Large intestine (tissue), 3 donors: ENCODE data around the gene PDZD2. TPM values are rescaled to one million over a fixed set of nuclear protein-coding genes. Genes with fewer than 3 reads are reported as not detected.

Source experiments
- DNase-seq, 2 donors: peaks; one replicate each; pipeline versions ENCODE4 v3.0.0 to v3.0.0-alpha.2; 2013
- H3K27ac ChIP-seq: one replicate; pipeline ENCODE4 v1.5.1; 2013; ENCODE audit warnings: low read length
- H3K27me3 ChIP-seq: 2 replicates; pipeline ENCODE4 v1.6.1; 2013; ENCODE audit warnings: low read length; ENCODE audit not compliant: control insufficient read depth, insufficient read depth
- H3K36me3 ChIP-seq: 2 replicates; pipeline ENCODE4 v1.6.1; 2013; ENCODE audit warnings: low read length; ENCODE audit not compliant: control insufficient read depth, insufficient read depth
- H3K4me1 ChIP-seq: one replicate; pipeline ENCODE4 v1.6.1; 2013; ENCODE audit warnings: low read length; ENCODE audit not compliant: control insufficient read depth, insufficient read depth
- H3K4me3 ChIP-seq: one replicate; pipeline ENCODE4 v1.5.1; 2013; ENCODE audit warnings: low read length
- H3K9me3 ChIP-seq: one replicate; pipeline ENCODE4 v1.6.1; 2013; ENCODE audit warnings: mild to moderate bottlenecking, low read depth, low read length, moderate library complexity; ENCODE audit not compliant: control insufficient read depth
- WGBS: methylation state at CpG from one replicate; pipeline ENCODE4 v1.1.5; 2013; ENCODE audit warnings: low lambda C conversion rate; ENCODE audit not compliant: insufficient coverage; 5-methylcytosine and 5-hydroxymethylcytosine counted together
- polyA plus RNA-seq: library from polyadenylated mRNA; unstranded; fragments of 120-200 nt; gene quantifications from one replicate; pipeline ENCODE4 v1.2.1, GENCODE V29; 2013

PDZD2 gene
- polyA plus RNA-seq, 1 donor = 4.7 TPM

- WGBS = 100% methylated on average over 3 of the region's 3 CpGs
- Histone ChIP-seq H3K27ac (no peak overlapping the region), H3K9me3 (no peaks in the 10 kb centered on the region), H3K4me3 (no peak overlapping the region), H3K4me1 (no peaks in the 10 kb centered on the region), H3K27me3 (no peaks in the 10 kb centered on the region), H3K36me3 (no peaks in the 10 kb centered on the region)
- no peak for DNase-seq
Measured at GRCh38 chr5:32058997-32059396, 420.1 kb downstream of the PDZD2 start.

- no peak overlapping the region for H3K27ac ChIP-seq
- H3K9me3 ChIP-seq = no peaks in the 10 kb centered on the region
- no CpG with 5 or more reads among the region's 4 CpGs for WGBS
- no peak overlapping the region for H3K4me3 ChIP-seq
- no peaks in the 10 kb centered on the region for H3K27me3 ChIP-seq
- H3K36me3 ChIP-seq = no peaks in the 10 kb centered on the region
- H3K4me1 ChIP-seq = no peaks in the 10 kb centered on the region
- no peak for DNase-seq
Measured at GRCh38 chr5:32059761-32060530, 421.0 kb downstream of the PDZD2 start.

- no CpG with 5 or more reads among the region's 2 CpGs for WGBS
- no peaks in the 10 kb centered on the region for H3K4me1 ChIP-seq
- no peak for DNase-seq
- no peak overlapping the region for H3K4me3 ChIP-seq
- H3K27me3 ChIP-seq = no peaks in the 10 kb centered on the region
- no peak overlapping the region for H3K27ac ChIP-seq
- H3K9me3 ChIP-seq = no peaks in the 10 kb centered on the region
- no peaks in the 10 kb centered on the region for H3K36me3 ChIP-seq
Measured at GRCh38 chr5:32061236-32061635, 422.3 kb downstream of the PDZD2 start.

- Histone ChIP-seq H3K27me3 (no peaks in the 10 kb centered on the region), H3K4me1 (no peaks in the 10 kb centered on the region), H3K4me3 (no peak overlapping the region), H3K36me3 (no peaks in the 10 kb centered on the region), H3K9me3 (no peaks in the 10 kb centered on the region), H3K27ac (no peak overlapping the region)
- no peak for DNase-seq
- 60% methylated on average over 1 of the region's 5 CpGs for WGBS
Measured at GRCh38 chr5:32066448-32066847, 427.5 kb downstream of the PDZD2 start.

GRCh38 chr5:32067774-32068470, 429.0 kb downstream of the PDZD2 start:
- no CpG with 5 or more reads among the region's 5 CpGs for WGBS

GRCh38 chr5:32068561-32068960, 429.6 kb downstream of the PDZD2 start:
- 70% methylated on average over 2 of the region's 2 CpGs for WGBS
- no peaks in the 10 kb centered on the region for H3K27me3 ChIP-seq
- H3K9me3 ChIP-seq = no peaks in the 10 kb centered on the region
- H3K4me3 ChIP-seq = no peak overlapping the region
- H3K36me3 ChIP-seq = no peaks in the 10 kb centered on the region
- DNase-seq = no peak
- no peaks in the 10 kb centered on the region for H3K4me1 ChIP-seq
- H3K27ac ChIP-seq = no peak overlapping the region

More at GRCh38 chr5:32067774-32068470, 429.0 kb downstream of the PDZD2 start:
- Histone ChIP-seq H3K4me3 (no peak overlapping the region), H3K4me1 (no peaks in the 10 kb centered on the region), H3K36me3 (no peaks in the 10 kb centered on the region), H3K9me3 (no peaks in the 10 kb centered on the region), H3K27ac (no peak overlapping the region), H3K27me3 (no peaks in the 10 kb centered on the region)
- no peak for DNase-seq

- no CpG with 5 or more reads among the region's 3 CpGs for WGBS
- no peaks in the 10 kb centered on the region for H3K4me1 ChIP-seq
- no peak for DNase-seq
Measured at GRCh38 chr5:32069396-32069795, 430.5 kb downstream of the PDZD2 start.

GRCh38 chr5:32071351-32071944, 432.5 kb downstream of the PDZD2 start:
- WGBS = no CpG with 5 or more reads among the region's 7 CpGs
- no peak overlapping the region for H3K4me3 ChIP-seq
- H3K9me3 ChIP-seq = no peaks in the 10 kb centered on the region
- no peak overlapping the region for H3K27ac ChIP-seq
- no peaks in the 10 kb centered on the region for H3K27me3 ChIP-seq
- no peaks in the 10 kb centered on the region for H3K36me3 ChIP-seq
- DNase-seq = no peak
- no peaks in the 10 kb centered on the region for H3K4me1 ChIP-seq

More at GRCh38 chr5:32069396-32069795, 430.5 kb downstream of the PDZD2 start:
- Histone ChIP-seq H3K4me3 (no peak overlapping the region), H3K27ac (no peak overlapping the region), H3K36me3 (no peaks in the 10 kb centered on the region), H3K9me3 (no peaks in the 10 kb centered on the region), H3K27me3 (no peaks in the 10 kb centered on the region)

- no peak for DNase-seq
- Histone ChIP-seq H3K27ac (no peak overlapping the region), H3K4me1 (no peaks in the 10 kb centered on the region), H3K36me3 (no peaks in the 10 kb centered on the region), H3K27me3 (no peaks in the 10 kb centered on the region), H3K9me3 (no peaks in the 10 kb centered on the region), H3K4me3 (no peak overlapping the region)
- 80% methylated on average over 2 of the region's 14 CpGs for WGBS
Measured at GRCh38 chr5:32072054-32072453, 433.1 kb downstream of the PDZD2 start.

- DNase-seq = no peak
- Histone ChIP-seq H3K27me3 (no peaks in the 10 kb centered on the region), H3K27ac (no peak overlapping the region), H3K36me3 (no peaks in the 10 kb centered on the region), H3K9me3 (no peaks in the 10 kb centered on the region), H3K4me3 (no peak overlapping the region), H3K4me1 (no peaks in the 10 kb centered on the region)
- no CpG with 5 or more reads among the region's 5 CpGs for WGBS
Measured at GRCh38 chr5:32074401-32074800, 435.5 kb downstream of the PDZD2 start.
